SKM-1 treated with dmso at 0.1 percent for 144 hours (cell line): ENCODE data around the gene DIPK1B.

Experiments used
- DNase-seq: peaks from one replicate; lab custom pipeline; 2025; ENCODE audit not compliant: unreplicated experiment; lab: John Stamatoyannopoulos, UW

Gene DIPK1B

DNA sequence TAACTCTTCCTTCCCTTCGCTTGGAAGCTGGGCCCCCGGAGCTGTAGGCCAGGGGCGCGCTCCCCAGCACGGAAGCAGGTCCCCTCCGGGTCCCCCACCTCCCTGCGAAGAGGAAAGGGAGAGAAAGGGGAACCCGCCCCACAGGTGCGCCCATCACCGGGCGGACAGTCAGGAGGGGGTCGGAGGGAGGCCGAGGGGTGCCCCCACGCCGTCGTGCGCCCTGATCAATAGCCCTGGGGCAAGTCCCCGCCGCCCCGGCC lies 25.9 kb upstream of the DIPK1B start:
- DNase-seq, result no peak

- peak; percentile 74 for DNase-seq
These were observed 25.3 kb upstream of the DIPK1B start, which contains the start of gene AGPAT2 for GRCh38 chr9:136686794-136687711. TSS of gene AGPAT2 (minus strand) at chr9:136687457. CDS start at chr9:136687357, 100 bp downstream.

- DNase-seq, result no peak
These were observed 24.6 kb upstream of the DIPK1B start for GRCh38 chr9:136687721-136688223.

- no peak for DNase-seq
These were observed 23.9 kb upstream of the DIPK1B start for GRCh38 chr9:136688274-136689107.

DNA sequence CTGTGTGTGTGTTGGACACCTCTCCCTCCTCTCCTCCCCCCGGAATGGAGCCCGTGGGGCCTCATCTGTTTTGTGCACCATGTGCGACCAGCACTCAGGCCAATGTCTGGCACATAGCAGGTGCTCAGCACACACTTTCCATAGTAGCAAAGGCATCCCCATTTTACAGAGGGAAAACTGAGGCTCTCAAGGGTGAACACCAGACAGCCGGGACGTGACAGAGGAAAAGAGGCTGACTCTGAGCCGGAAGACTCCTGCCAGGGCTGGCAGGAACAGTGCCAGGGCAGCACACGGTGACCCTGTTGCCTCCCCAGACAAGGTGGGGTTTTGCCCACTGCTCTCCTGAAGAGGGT lies 23.3 kb upstream of the DIPK1B start:
- no peak for DNase-seq

DNA sequence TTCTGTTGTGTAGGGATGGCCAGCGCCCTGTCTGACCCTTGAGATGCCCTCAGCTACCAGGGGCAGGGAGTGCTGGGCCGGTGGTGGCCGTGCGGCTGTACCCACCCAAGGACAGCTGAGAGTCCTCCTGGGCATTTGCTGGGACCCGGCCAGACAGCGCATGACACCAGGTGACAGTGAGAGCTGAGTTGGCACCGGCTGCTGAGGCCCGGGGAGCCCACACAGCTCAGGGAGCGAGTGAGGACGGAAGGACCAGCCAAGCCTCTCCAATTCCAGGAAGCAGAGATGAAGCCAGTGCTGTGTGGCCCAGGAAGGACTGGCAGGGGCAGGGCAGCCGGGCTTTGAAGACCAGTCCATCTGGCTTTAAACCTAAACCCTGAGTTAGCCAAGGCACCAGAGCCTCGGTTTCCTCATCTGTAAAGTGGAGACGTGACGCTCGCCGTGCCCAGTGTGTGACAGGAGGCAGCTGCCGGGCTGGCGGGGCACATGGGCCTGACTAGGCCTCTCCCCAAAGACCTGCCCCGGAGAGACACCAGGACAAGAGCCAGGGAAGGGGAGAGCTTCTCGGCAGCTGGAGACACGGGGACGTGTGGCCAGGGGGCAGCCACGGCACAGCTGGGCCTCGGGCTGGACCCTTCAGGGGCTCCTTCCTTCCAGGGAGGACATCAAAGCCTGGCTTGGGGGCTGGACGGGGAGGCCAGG lies 22.1 kb upstream of the DIPK1B start:
- no peak for DNase-seq

- no peak for DNase-seq
These were observed 21.5 kb upstream of the DIPK1B start for GRCh38 chr9:136690806-136691261.

GRCh38 chr9:136691316-136692184 lies 20.8 kb upstream of the DIPK1B start:
- DNase-seq, result no peak

GRCh38 chr9:136692185-136693134 lies 19.9 kb upstream of the DIPK1B start:
- no peak for DNase-seq

- DNase-seq, result no peak
These were observed 19.3 kb upstream of the DIPK1B start for GRCh38 chr9:136693135-136693489.

GRCh38 chr9:136693490-136694162 lies 18.7 kb upstream of the DIPK1B start:
- no peak for DNase-seq

GRCh38 chr9:136694163-136694871 lies 18.1 kb upstream of the DIPK1B start:
- no peak for DNase-seq

DNA sequence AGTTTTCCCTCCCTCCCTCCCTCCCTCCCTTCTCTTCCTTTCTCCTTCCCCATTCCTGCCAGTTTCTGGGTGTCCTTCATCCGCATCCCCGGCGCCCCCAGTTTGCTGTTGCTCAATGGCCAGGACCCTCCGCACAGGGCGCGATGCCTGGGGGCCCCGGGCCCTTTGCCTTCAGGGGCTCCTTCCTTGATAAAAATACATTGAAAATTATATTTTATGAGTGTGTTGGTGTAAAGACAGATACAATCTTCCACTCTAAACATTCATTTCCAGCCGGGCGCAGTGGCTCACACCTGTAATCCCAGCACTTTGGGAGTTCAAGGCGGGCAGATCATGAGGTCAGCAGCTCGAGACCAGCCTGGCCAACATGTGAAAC lies 17.5 kb upstream of the DIPK1B start:
- DNase-seq, result no peak

DNA sequence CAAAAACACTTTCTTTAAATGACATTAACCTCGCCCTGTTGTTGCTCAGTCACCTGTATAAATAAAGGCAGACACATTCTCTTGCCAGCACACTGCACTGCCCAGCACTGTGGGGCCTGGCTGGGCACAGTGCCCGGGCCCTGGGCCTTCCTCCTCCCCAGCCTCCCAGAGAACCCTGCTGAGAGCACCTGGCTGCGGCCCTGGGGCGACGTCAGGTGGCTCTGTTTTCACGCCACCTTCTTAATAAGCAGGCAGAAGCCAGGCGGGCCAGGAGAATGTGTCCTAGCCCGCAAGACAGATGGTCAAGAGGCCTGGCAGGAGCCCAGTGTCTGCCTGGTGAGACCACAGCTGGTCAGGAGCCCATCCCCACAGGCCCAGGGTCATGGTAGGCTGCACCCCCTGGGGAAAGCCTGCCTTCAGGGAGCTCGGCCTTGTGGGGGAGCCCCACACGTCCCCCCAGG lies 16.9 kb upstream of the DIPK1B start:
- no peak for DNase-seq

DNA sequence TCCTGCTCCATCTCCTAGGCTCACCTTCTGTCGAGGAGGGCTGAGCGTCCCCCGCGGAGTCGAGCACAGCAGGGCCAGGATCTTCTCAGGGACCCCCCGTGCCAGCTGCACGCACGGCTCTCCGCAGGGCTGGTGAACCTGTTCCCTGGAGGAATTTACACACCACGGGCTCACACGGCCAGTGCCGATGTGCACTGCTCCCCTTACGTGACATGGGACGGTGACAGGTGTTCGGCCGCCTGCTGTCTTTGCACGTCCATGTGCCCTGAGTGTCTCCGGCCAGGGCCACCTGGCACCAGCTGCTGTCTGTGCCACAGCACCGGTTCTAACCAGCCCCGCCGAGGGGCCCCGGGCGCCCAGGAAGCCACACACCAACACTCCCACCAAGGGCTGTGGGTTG lies 16.4 kb upstream of the DIPK1B start:
- DNase-seq, result no peak

DNA sequence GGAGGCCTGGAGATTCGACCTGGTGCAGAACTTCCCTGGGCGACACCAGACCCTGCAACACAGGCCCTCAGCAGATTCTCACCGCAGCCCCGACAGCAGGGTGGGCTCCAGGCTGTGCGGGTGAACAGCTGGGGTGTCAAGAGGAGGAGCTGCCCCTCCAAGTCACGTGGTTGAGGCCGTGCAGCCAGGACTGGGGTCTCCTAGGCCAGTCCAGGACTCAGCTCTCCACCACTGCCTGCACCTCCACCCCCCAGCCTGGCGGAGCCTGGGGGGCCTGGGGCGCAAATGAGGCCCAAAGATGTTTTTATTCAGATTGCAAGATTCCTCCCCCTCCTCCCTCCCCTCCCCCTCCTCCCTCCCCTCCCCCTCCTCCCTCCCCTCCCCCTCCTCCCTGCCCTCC lies 15.9 kb upstream of the DIPK1B start:
- DNase-seq, result no peak

GRCh38 chr9:136697146-136697820 lies 15.1 kb upstream of the DIPK1B start:
- DNase-seq, result no peak
